ENCODE measurements around the gene GRID2IP. TPM values are rescaled to one million over a fixed set of nuclear protein-coding genes. Genes with fewer than 3 reads are reported as not detected.
A peak's percentile ranks its signal among the peaks of the same experiment; 100 is the strongest.

Gene GRID2IP
- total and polyA plus RNA-seq, 7 donors = 0.23 to 0.39 TPM; not detected in 5

- Histone ChIP-seq H3K9me3 (no peaks in the 10 kb centered on the region), H3K27ac (no peak overlapping the region), H3K4me1 (no peaks in the 10 kb centered on the region), H3K27me3 (peaks cover 0 to 29% (median 23%) of the 10 kb centered on the region in 3 donors), H3K36me3 (no peaks in the 10 kb centered on the region), H3K4me3 (no peak overlapping the region)
- intact Hi-C loops (cut with DNase I) = no loop called here
- 82 to 97% methylated on average over 1 of the region's 1 CpG for WGBS, 2 donors
- TF ChIP-seq CTCF (IDR thresholded peaks at IDR 0.05) (no peak), POLR2AphosphoS5 (IDR thresholded peaks at IDR 0.05) (no peak), POLR2A (IDR thresholded peaks at IDR 0.05) (no peak), EP300 (IDR thresholded peaks at IDR 0.05) (no peak)
- DNase-seq = no peak
These were observed 8.9 kb downstream of the GRID2IP start for GRCh38 chr7:6542368-6542767.

GRCh38 chr7:6536262-6537260 lies 14.7 kb downstream of the GRID2IP start:
- TF ChIP-seq POLR2AphosphoS5 (IDR thresholded peaks at IDR 0.05) = no peak
- no peak for TF ChIP-seq POLR2A (IDR thresholded peaks at IDR 0.05)
- TF ChIP-seq EP300 (IDR thresholded peaks at IDR 0.05) = no peak
- TF ChIP-seq CTCF (IDR thresholded peaks at IDR 0.05) = no peak
- intact Hi-C loops (cut with DNase I) = no loop called here
- no peaks in the 10 kb centered on the region for H3K36me3 ChIP-seq
- H3K4me1 ChIP-seq = peaks cover 0 to 12% (median 10%) of the 10 kb centered on the region in 4 donors
- H3K27me3 ChIP-seq = peaks cover 9 to 67% (median 38%) of the 10 kb centered on the region in 3 donors
- no peak overlapping the region for H3K27ac ChIP-seq
- DNase-seq = no peak
- no peaks in the 10 kb centered on the region for H3K9me3 ChIP-seq
- peak overlapping the region in 3 of 4 donors; percentile 14 to 45 (median 43) for H3K4me3 ChIP-seq
- 3% methylated on average over 56 of the region's 56 CpGs for WGBS, 2 donors

GRCh38 chr7:6533893-6534495 lies 17.3 kb downstream of the GRID2IP start:
- Histone ChIP-seq H3K27me3 (peaks cover 22 to 80% (median 46%) of the 10 kb centered on the region in 3 donors), H3K9me3 (no peaks in the 10 kb centered on the region), H3K36me3 (no peaks in the 10 kb centered on the region), H3K4me3 (no peak overlapping the region), H3K27ac (no peak overlapping the region), H3K4me1 (peaks cover 0 to 19% (median 15%) of the 10 kb centered on the region in 4 donors)
- 27 to 51% methylated on average over 12 of the region's 12 CpGs for WGBS, 2 donors
- TF ChIP-seq POLR2AphosphoS5 (IDR thresholded peaks at IDR 0.05) (no peak), EP300 (IDR thresholded peaks at IDR 0.05) (no peak), CTCF (IDR thresholded peaks at IDR 0.05) (no peak), POLR2A (IDR thresholded peaks at IDR 0.05) (no peak)
- DNase-seq = no peak
- intact Hi-C loops (cut with DNase I) = no loop called here

- TF ChIP-seq POLR2A (IDR thresholded peaks at IDR 0.05) (no peak), POLR2AphosphoS5 (IDR thresholded peaks at IDR 0.05) (no peak), EP300 (IDR thresholded peaks at IDR 0.05) (no peak), CTCF (IDR thresholded peaks at IDR 0.05) (no peak)
- WGBS, 2 donors = 50 to 69% methylated on average over 7 of the region's 7 CpGs
These were observed 18.7 kb downstream of the GRID2IP start for GRCh38 chr7:6532516-6532915.

More at GRCh38 chr7:6532516-6532915, 18.7 kb downstream of the GRID2IP start:
- Histone ChIP-seq H3K27ac (no peak overlapping the region), H3K4me3 (no peak overlapping the region), H3K27me3 (peaks cover 22 to 80% (median 40%) of the 10 kb centered on the region in 3 donors), H3K9me3 (no peaks in the 10 kb centered on the region), H3K36me3 (no peaks in the 10 kb centered on the region), H3K4me1 (peaks cover 0 to 19% (median 15%) of the 10 kb centered on the region in 4 donors)
- intact Hi-C loops (cut with DNase I) = no loop called here
- no peak for DNase-seq

Measured in sigmoid colon (tissue), 7 donors.